Non-pigmented ciliary epithelial cell (primary cell): Measurements from ENCODE around the gene STIM1.

ENCODE experiments used
- DNase-seq: peaks from one replicate; pipeline ENCODE4 v3.0.0-alpha.2; 2010; ENCODE audit warnings: low read depth

STIM1 gene

DNA sequence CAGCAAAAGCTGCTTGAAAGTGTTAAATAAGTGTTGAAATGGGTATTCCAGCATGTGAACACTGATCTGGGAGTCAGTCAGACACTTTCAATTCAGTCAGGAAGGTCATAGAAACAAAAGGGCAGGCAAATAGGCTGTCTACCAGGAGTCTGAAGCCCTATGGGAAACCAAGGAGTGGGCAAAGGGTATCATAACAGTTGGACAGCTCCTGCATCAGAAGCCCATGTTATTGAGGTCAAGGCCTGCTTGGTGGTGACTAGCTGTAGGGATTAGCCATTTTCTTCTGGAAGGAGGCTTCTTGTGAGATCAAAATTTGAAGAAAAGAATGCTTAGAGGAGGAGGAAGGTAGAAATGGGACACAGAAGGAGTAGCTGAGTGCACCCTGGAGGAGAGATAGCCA, 97.3 kb downstream of the STIM1 start:
- no peak for DNase-seq

DNA sequence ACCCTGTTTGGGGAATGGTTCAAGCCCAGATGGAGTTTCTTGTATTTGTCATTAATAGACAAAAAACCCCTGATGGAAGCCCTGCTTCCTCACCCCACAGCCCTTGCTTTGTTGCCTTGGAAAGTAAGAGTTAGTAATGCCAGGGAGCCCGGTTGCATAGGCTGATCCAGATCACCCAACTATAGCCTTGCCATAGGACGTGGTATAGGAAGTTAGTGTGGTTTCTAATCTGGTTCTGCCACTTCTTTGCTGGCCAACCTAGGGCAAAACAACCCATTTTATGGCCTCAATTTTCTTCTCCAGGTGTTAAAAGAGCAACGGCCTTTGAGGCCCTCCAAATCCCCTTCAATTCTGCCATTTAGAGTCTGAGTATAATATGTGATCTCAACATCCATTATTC, 97.9 kb downstream of the STIM1 start:
- DNase-seq = no peak

- no peak for DNase-seq
Observed at GRCh38 chr11:3954448-3955298, 99.2 kb downstream of the STIM1 start.

DNA sequence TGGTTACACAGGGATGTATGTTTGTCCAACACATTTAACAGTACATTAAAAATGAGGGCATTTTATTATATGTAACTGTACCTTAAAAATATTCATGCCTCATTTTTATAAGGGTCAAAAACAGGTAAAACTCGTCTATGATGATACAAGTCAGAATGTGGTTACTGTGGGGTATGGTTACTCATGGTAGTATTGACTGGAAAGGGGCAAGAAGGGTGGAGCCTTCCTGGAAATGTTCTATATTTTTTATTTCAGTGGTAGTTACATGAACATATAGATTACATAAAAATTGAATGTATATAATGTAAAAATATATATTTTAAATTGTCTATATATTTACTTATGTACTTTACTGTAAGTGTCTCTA, 99.8 kb downstream of the STIM1 start:
- DNase-seq = no peak

DNA sequence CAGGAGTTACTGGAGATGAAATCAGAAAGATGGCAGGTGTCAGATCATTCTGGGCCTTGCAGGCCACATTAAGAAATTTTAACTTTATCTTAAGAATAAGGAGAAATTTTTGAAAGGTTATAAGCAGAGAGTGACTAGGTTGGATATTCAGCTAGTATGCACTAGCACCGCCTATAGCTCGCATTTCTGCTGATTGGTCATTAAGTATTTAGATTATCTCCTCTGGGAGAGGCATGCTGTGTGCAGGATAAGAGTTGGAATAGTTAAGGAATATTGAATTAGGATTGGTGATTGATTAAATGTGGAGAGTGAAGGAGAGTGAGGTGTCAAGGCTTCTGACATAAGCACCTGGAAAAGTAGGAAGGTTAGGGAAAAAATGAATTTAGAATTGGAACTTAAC, 100.6 kb downstream of the STIM1 start:
- DNase-seq = no peak

DNA sequence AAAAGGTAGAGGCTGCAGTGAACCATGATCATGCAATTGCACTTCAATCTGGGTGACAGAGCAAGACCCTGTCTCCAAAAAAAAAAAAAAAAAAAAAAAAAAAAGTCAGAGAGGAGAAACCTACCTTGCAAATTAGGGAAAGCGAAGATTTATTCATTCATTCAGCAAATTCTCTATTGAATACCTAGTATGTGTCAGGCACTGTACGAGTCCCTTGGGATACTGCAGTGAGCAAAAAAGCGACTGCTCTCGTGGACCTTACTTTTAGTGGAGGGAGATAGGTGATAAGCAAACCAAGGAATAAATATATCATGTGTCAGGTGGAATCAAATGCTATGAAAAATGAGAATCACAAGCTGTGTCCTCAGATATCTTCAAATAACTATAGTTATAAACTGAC, 101.3 kb downstream of the STIM1 start:
- DNase-seq = no peak

- DNase-seq = no peak
Observed at GRCh38 chr11:3957437-3957836, 102.0 kb downstream of the STIM1 start.

DNA sequence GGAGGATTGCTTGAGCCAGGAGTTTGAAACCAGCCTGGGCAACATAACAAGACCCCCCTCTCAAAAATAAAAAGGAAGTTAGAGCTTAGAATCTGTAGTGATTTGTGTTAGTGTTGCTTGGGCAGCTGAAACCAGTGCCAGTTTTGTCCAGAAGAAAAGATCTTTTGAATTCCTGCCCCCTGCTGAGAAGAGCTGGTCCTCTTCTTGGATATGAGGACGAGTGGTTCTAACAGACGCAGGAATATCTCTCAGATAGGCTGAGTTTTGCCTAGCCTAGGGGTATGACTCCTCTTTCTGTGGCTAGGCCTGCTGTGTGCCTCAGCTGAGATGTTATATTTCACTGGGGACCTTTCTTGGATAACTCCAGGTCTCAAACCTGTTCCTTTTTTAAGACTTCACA, 102.8 kb downstream of the STIM1 start:
- no peak for DNase-seq

DNA sequence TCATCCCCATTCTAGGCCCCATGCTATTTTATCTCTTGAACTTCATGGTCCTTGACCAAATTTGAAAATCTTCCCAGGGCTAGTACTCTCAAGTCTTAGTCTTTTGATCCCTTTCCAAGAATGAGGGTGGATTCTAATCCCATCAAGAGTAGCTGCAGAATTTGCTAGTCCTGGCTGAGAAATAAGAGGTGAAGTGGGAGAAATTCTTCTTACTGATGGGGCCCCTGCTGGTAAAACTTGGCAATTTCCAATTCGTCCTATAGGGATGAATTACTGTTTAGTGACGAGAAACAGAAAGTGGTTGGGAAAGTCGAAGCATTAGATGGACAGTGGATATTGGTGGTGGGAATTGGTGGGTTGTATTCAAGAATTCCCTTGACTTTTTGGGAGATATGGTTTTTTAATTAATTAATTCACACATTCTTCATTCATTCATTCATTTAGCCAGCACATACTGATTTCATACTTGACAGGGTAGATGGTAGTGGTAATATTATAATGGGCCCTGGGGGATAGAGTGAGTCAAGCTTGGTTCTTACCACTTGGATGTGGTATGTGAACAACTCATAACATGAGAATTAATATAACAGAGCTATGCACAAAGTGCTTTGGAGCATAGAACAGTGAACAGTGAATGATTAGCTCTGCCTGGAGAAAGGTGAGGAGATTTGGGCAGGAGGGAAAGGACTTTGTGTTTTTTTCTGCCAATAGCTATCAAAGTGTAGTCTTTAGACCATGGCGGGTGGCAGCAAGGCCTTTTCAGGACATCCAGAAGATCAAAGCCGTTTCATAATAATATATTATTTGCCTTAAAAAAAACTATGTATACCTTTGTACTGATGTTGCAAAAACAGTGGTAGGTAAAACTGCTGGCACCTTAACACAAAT, 103.8 kb downstream of the STIM1 start:
- DNase-seq = no peak

DNA sequence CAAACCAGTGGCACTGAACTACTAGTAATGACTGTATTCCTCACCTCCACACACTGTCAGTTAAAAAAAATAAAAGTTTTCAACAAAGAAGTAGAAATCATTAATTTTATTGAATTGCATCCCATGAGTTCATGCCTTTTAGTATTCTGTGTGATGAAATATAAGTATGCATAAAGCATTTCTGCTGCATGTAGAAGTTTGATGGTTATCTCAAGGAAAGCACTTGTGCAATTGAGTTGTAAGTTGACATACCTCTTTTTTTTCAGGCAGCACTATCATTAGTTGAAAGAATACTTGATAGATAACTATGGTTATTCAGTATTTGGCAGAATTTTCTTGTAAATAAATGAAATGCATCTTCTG, 104.4 kb downstream of the STIM1 start:
- DNase-seq = no peak

DNA sequence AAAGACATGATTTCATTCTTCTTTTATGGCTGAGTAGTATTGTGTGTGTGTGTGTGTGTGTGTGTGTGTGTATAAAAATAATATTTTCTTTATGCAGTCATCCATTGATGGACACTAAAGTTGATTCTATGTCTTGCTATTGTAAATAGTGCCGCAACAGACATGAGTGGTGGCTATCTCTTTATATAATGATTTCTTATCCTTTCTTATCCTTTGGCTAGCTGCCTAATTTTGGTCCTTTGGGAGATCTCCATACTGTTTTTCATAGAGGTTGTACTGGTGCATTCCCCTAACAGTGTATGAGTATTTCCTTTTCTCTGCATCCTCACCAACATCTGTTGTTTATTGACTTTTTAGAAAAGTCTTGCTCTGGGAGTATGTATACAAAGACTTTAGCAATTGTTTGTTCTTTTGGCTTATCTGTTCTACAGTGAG, 107.0 kb downstream of the STIM1 start:
- DNase-seq = no peak

DNA sequence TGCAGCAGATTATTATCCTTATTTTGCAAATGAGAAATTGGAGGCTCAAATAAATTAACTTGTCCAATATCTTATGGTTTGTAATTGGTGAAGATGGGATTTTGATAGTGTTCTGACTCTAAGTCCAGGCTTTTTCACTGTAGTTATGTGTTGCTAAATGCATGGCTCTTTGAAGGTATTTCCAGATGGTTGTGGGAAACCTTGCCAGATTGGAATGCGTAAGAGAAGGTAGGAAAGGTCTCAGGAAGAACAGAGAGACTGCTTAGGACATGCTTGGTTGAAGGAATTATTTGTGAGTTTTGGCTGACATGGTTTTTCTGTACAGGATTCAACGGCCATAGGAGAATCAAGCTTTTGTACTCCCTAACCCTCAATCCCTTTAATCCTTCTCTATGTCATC, 108.6 kb downstream of the STIM1 start:
- no peak for DNase-seq

DNA sequence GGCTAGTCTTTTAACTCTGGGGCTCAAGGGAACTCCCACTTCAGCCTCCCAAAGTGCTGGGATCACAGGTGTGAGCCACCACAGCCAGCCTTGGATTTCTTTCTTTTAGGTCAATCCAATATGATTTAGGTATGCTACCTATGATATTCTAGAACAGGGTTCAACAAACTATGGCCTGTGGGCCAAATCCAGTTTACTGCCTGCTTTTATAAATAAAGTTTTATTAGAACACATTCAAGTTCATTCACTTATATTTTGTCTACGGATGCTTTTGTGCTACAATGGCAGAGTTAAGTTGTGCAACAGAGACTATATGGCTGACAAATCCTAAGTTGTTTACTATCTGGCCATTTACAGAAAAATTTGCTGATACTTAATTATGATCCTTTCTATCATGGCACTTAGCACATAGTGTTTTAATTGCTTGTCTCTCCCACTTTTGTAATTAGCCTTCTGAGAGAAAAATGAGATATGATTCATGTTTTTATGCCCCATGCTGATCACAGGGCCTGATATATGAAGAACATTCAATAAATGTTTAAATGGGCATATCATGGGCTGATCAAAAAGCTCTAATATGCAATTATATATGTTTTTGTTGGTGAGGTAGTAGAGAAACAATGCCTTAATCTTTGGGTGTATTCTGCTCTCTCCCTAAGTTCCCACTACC, 109.6 kb downstream of the STIM1 start:
- no peak for DNase-seq

DNA sequence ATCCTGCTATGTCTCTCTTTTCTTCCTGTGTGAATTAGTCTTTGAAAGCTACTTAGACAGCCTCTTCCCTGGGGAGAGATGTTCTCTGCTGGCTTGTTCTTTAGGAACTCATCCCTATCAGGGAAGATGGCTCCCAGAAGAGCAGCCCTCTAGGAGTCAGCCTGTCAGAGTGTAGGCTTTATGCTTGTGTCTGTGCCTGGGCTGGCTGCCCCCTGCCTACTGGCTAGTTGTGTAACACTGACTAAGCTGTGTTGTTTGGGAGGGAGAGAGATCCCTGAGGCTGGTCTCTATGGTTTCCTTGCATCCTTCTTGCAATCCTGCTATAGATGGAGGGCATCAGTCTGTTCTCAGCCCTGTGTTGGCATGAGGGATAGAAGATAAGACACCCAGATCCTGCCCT, 112.2 kb downstream of the STIM1 start:
- DNase-seq = no peak

GRCh38 chr11:3969200-3969599, 113.7 kb downstream of the STIM1 start:
- DNase-seq = no peak

DNA sequence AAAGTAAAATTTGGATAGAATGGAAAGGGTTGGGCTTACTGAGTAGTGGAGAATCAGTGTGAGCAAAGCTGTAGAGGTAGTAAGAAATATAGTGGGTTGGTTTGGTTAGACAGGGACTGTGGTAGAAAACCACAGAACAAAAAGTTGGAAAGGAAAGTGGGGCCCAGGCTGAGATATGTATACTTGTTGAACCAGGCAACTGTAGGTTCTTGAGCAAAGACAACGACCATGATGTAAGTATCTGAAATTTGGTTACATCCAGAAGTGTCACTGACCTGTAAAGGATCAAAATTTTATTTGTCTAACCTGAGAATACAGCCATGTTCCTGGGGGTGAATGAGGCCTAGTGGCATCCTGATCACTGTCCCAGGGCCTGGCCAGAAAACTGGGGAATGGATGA, 114.1 kb downstream of the STIM1 start:
- DNase-seq = no peak

- DNase-seq = no peak
Observed at GRCh38 chr11:3970108-3970507, 114.6 kb downstream of the STIM1 start.

GRCh38 chr11:3971756-3972404, 116.4 kb downstream of the STIM1 start:
- DNase-seq = no peak

DNA sequence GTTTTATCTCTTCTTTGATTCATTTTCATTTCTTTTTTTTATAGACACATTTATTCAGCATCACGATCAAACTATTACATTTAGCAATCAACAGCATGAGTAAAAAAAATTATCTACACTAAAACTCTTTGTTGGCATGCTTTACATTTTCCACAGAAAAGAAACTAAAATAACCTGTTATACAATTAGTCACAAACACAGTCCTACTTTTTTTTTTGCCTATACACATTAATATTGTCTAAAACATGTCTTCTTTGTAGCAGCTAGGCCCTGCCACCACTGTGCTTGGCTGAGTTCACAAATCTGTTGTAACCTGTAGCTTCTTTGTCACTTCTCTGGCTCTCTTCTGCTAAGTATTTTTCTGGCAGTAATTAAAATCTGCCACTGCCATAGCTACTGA, 117.0 kb downstream of the STIM1 start:
- no peak for DNase-seq

- DNase-seq = no peak
Observed at GRCh38 chr11:3977078-3977477, 121.6 kb downstream of the STIM1 start.

- DNase-seq = no peak
Observed at GRCh38 chr11:3981084-3981633, 125.7 kb downstream of the STIM1 start.

DNA sequence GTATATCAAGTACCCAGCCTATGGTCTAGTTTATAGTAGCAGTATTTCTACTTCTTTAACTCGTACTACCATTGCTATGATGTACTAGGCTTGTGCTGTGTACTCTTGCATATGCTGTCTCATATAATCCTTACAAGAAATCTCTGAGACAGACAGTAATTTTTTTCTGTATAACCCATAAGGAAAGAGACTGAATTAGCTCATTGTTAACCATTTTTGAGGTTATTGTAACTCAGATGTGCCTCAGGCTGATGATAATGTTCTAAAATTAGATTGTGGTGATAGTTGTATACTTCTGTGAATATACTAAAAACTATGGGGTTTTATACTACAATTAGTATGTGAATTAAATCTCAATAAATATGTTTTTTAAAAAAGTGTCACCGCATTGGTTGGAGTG, 127.0 kb downstream of the STIM1 start:
- no peak for DNase-seq
